GM23338 (cell line): ENCODE results near the gene OSBPL10.

Source experiments
- CREB1 ChIP-seq: fragments of 250-450 bp; sonication (Bioruptor Pico); IDR thresholded peaks from 2 replicates; pipeline ENCODE4 v1.5.0; 2020; ENCODE audit warnings: low read depth, mild to moderate bottlenecking, moderate library complexity
- CTCF ChIP-seq, 2 experiments: fragments of 200-600 bp in 1 of 2; sonication (generic) in 1 of 2; conservative IDR thresholded peaks; 2 replicates each; pipeline versions ENCODE4 v1.5.1 to v1.6.1; 2016 to 2017; ENCODE audit warnings: antibody characterized with exemption in 2 of 2, low read depth in 2 of 2, mild to moderate bottlenecking in 2 of 2, moderate library complexity in 1 of 2
- ETS1 ChIP-seq: IDR thresholded peaks from 2 replicates; pipeline ENCODE4 v1.6.1; 2016; ENCODE audit warnings: antibody characterized with exemption
- EZH2 ChIP-seq: fragments of 200-600 bp; sonication (generic); IDR thresholded peaks from one replicate; pipeline ENCODE4 v1.8.0; 2017; ENCODE audit warnings: antibody characterized with exemption, mild to moderate bottlenecking, low read depth; ENCODE audit not compliant: unreplicated experiment
- EZH2phosphoT487 ChIP-seq: fragments of 200-600 bp; sonication (generic); IDR thresholded peaks from one replicate; pipeline ENCODE4 v1.8.1; 2018; ENCODE audit warnings: antibody characterized with exemption; ENCODE audit not compliant: unreplicated experiment
- JUNB ChIP-seq: IDR thresholded peaks from one replicate; pipeline ENCODE4 v1.6.1; 2016; ENCODE audit warnings: antibody characterized with exemption; ENCODE audit not compliant: unreplicated experiment
- POLR2AphosphoS5 ChIP-seq: IDR thresholded peaks from 2 replicates; pipeline ENCODE4 v1.6.1; 2016; ENCODE audit warnings: antibody characterized with exemption, low read depth
- REST ChIP-seq: IDR thresholded peaks from one replicate; pipeline ENCODE4 v1.6.1; 2018; ENCODE audit warnings: antibody characterized with exemption; ENCODE audit not compliant: unreplicated experiment

GRCh38 chr3:31790193-31791089 lies 190.6 kb downstream of the OSBPL10 start:
- TF ChIP-seq CTCF (conservative IDR thresholded peaks at IDR 0.05; ENCODE audit: low read depth in 2 of 2): no peak
- TF ChIP-seq EZH2: no peak
- no peak for TF ChIP-seq REST
- TF ChIP-seq ETS1: no peak
- no peak for TF ChIP-seq CREB1 (CRISPR knock-in tag)
- TF ChIP-seq EZH2phosphoT487: no peak
- no peak for TF ChIP-seq POLR2AphosphoS5
- TF ChIP-seq JUNB: no peak
